ENCODE results near the gene NEDD4L.

NEDD4L gene

GRCh38 chr18:58181988-58182387 is 138.0 kb downstream of the NEDD4L start:
- no peak overlapping the region for H3K4me3 ChIP-seq (ENCODE audit: low read depth, low read length)
- in situ Hi-C loops (cut with HindIII; ENCODE audit: low sequenced_read_pairs), result no loop called here
- no peak for TF ChIP-seq CTCF (IDR thresholded peaks at IDR 0.05; ENCODE audit: low read depth, low read length, missing control alignments)
- no peak for DNase-seq (ENCODE audit: low read depth)

GRCh38 chr18:58183226-58183625 is 139.2 kb downstream of the NEDD4L start:
- DNase-seq (ENCODE audit: low read depth), result no peak
- in situ Hi-C loops (cut with HindIII; ENCODE audit: low sequenced_read_pairs), result no loop called here
- no peak overlapping the region for H3K4me3 ChIP-seq (ENCODE audit: low read depth, low read length)
- TF ChIP-seq CTCF (IDR thresholded peaks at IDR 0.05; ENCODE audit: low read depth, low read length, missing control alignments), result no peak

- in situ Hi-C loops (cut with HindIII; ENCODE audit: low sequenced_read_pairs), result no loop called here
- no peak for DNase-seq (ENCODE audit: low read depth)
- no peak overlapping the region for H3K4me3 ChIP-seq (ENCODE audit: low read depth, low read length)
- no peak for TF ChIP-seq CTCF (IDR thresholded peaks at IDR 0.05; ENCODE audit: low read depth, low read length, missing control alignments)
Measured at GRCh38 chr18:58186258-58186948, 142.4 kb downstream of the NEDD4L start.

- DNase-seq (ENCODE audit: low read depth), result no peak
- in situ Hi-C loops (cut with HindIII; ENCODE audit: low sequenced_read_pairs), result no loop called here
- TF ChIP-seq CTCF (IDR thresholded peaks at IDR 0.05; ENCODE audit: low read depth, low read length, missing control alignments), result no peak
Measured at GRCh38 chr18:58187674-58188073, 143.6 kb downstream of the NEDD4L start.

GRCh38 chr18:58188996-58189395 is 145.0 kb downstream of the NEDD4L start:
- no peak for TF ChIP-seq CTCF (IDR thresholded peaks at IDR 0.05; ENCODE audit: low read depth, low read length, missing control alignments)
- no peak overlapping the region for H3K4me3 ChIP-seq (ENCODE audit: low read depth, low read length)
- no peak for DNase-seq (ENCODE audit: low read depth)
- in situ Hi-C loops (cut with HindIII; ENCODE audit: low sequenced_read_pairs), result no loop called here

More at GRCh38 chr18:58187674-58188073, 143.6 kb downstream of the NEDD4L start:
- H3K4me3 ChIP-seq (ENCODE audit: low read depth, low read length), result no peak overlapping the region

GRCh38 chr18:58190842-58191530 is 147.0 kb downstream of the NEDD4L start:
- in situ Hi-C loops (cut with HindIII; ENCODE audit: low sequenced_read_pairs), result no loop called here
- no peak for TF ChIP-seq CTCF (IDR thresholded peaks at IDR 0.05; ENCODE audit: low read depth, low read length, missing control alignments)
- no peak for DNase-seq (ENCODE audit: low read depth)
- H3K4me3 ChIP-seq (ENCODE audit: low read depth, low read length), result no peak overlapping the region

Measured in astrocyte of the cerebellum (primary cell).